Rectal smooth muscle tissue (tissue), 1 donor: Measurements from ENCODE around the gene PBX1.
"Not testable (repeated sequence)": the region's sequence is repeated elsewhere in the genome, so short reads cannot be mapped to it uniquely, and the experiment has no call there.

Source experiments
- H3K27ac ChIP-seq: one replicate; pipeline ENCODE4 v1.7.0; 2013; ENCODE audit warnings: low read depth, low read length, inconsistent platforms
- H3K27me3 ChIP-seq: one replicate; pipeline ENCODE4 v1.7.0; 2013; ENCODE audit warnings: low read length; ENCODE audit not compliant: control insufficient read depth, insufficient read depth
- H3K36me3 ChIP-seq: one replicate; pipeline ENCODE4 v1.7.0; 2013; ENCODE audit warnings: low read length; ENCODE audit not compliant: control insufficient read depth, insufficient read depth
- H3K4me1 ChIP-seq: one replicate; pipeline ENCODE4 v1.7.0; 2013; ENCODE audit warnings: low read length; ENCODE audit not compliant: control insufficient read depth, insufficient read depth
- H3K4me3 ChIP-seq: one replicate; pipeline ENCODE4 v1.7.0; 2013; ENCODE audit warnings: low read length
- H3K9ac ChIP-seq: one replicate; pipeline ENCODE4 v1.7.0; 2013; ENCODE audit warnings: low read length

PBX1 gene

GRCh38 chr1:164644268-164644667 is 85.3 kb downstream of the PBX1 start:
- H3K27ac ChIP-seq = no peak overlapping the region
- H3K36me3 ChIP-seq = no peaks in the 10 kb centered on the region
- no peaks in the 10 kb centered on the region for H3K27me3 ChIP-seq
- H3K4me3 ChIP-seq = no peak overlapping the region
- H3K9ac ChIP-seq = no peak overlapping the region
- peaks cover 35% of the 10 kb centered on the region for H3K4me1 ChIP-seq

GRCh38 chr1:164644774-164645644 is 86.0 kb downstream of the PBX1 start:
- peak overlapping the region; percentile 5 for H3K27ac ChIP-seq
- H3K9ac ChIP-seq = no peak overlapping the region
- H3K4me1 ChIP-seq = peaks cover 38% of the 10 kb centered on the region
- H3K27me3 ChIP-seq = no peaks in the 10 kb centered on the region
- no peak overlapping the region for H3K4me3 ChIP-seq
- no peaks in the 10 kb centered on the region for H3K36me3 ChIP-seq

- Histone ChIP-seq H3K27me3 (no peaks in the 10 kb centered on the region), H3K36me3 (no peaks in the 10 kb centered on the region), H3K27ac (no peak overlapping the region), H3K4me1 (peaks cover 43% of the 10 kb centered on the region), H3K9ac (no peak overlapping the region), H3K4me3 (no peak overlapping the region)
Measured at GRCh38 chr1:164645921-164646320, 86.9 kb downstream of the PBX1 start.

GRCh38 chr1:164647211-164647610 is 88.2 kb downstream of the PBX1 start:
- no peaks in the 10 kb centered on the region for H3K27me3 ChIP-seq
- H3K36me3 ChIP-seq = no peaks in the 10 kb centered on the region
- no peak overlapping the region for H3K9ac ChIP-seq
- H3K4me3 ChIP-seq = no peak overlapping the region
- H3K4me1 ChIP-seq = peaks cover 43% of the 10 kb centered on the region
- H3K27ac ChIP-seq = peak overlapping the region; percentile 8

GRCh38 chr1:164648636-164649035 is 89.7 kb downstream of the PBX1 start:
- Histone ChIP-seq H3K4me1 (peaks cover 43% of the 10 kb centered on the region), H3K27ac (no peak overlapping the region), H3K9ac (no peak overlapping the region), H3K36me3 (no peaks in the 10 kb centered on the region), H3K27me3 (no peaks in the 10 kb centered on the region), H3K4me3 (no peak overlapping the region)

GRCh38 chr1:164649146-164649545 is 90.2 kb downstream of the PBX1 start:
- no peak overlapping the region for H3K4me3 ChIP-seq
- no peak overlapping the region for H3K27ac ChIP-seq
- H3K4me1 ChIP-seq = peaks cover 43% of the 10 kb centered on the region
- no peaks in the 10 kb centered on the region for H3K27me3 ChIP-seq
- H3K36me3 ChIP-seq = no peaks in the 10 kb centered on the region
- H3K9ac ChIP-seq = no peak overlapping the region

GRCh38 chr1:164650531-164650930 is 91.5 kb downstream of the PBX1 start:
- Histone ChIP-seq H3K27me3 (no peaks in the 10 kb centered on the region), H3K9ac (no peak overlapping the region), H3K4me1 (peaks cover 38% of the 10 kb centered on the region), H3K36me3 (no peaks in the 10 kb centered on the region), H3K4me3 (no peak overlapping the region), H3K27ac (peak overlapping the region; percentile 3)

- peak overlapping the region; percentile 6 for H3K27ac ChIP-seq
- no peaks in the 10 kb centered on the region for H3K36me3 ChIP-seq
- no peak overlapping the region for H3K9ac ChIP-seq
- H3K27me3 ChIP-seq = no peaks in the 10 kb centered on the region
- H3K4me1 ChIP-seq = peaks cover 38% of the 10 kb centered on the region
- H3K4me3 ChIP-seq = peak overlapping the region; percentile 9
Measured at GRCh38 chr1:164651351-164651951, 92.5 kb downstream of the PBX1 start.

GRCh38 chr1:164652969-164653368 is 94.0 kb downstream of the PBX1 start:
- H3K27ac ChIP-seq, H3K9ac ChIP-seq, H3K4me3 ChIP-seq, H3K27me3 ChIP-seq, H3K36me3 ChIP-seq: not testable (repeated sequence)
- H3K4me1 ChIP-seq = peaks cover 27% of the 10 kb centered on the region

GRCh38 chr1:164653705-164654104 is 94.7 kb downstream of the PBX1 start:
- Histone ChIP-seq H3K4me1 (peaks cover 20% of the 10 kb centered on the region), H3K9ac (no peak overlapping the region), H3K4me3 (no peak overlapping the region), H3K27me3 (no peaks in the 10 kb centered on the region), H3K36me3 (no peaks in the 10 kb centered on the region), H3K27ac (no peak overlapping the region)

GRCh38 chr1:164654200-164654599 is 95.2 kb downstream of the PBX1 start:
- no peak overlapping the region for H3K27ac ChIP-seq

GRCh38 chr1:164658864-164659263 is 99.9 kb downstream of the PBX1 start:
- no peaks in the 10 kb centered on the region for H3K36me3 ChIP-seq
- H3K4me3 ChIP-seq = no peak overlapping the region
- H3K27me3 ChIP-seq = no peaks in the 10 kb centered on the region
- H3K9ac ChIP-seq = no peak overlapping the region
- no peaks in the 10 kb centered on the region for H3K4me1 ChIP-seq
- no peak overlapping the region for H3K27ac ChIP-seq

More at GRCh38 chr1:164654200-164654599, 95.2 kb downstream of the PBX1 start:
- Histone ChIP-seq H3K4me3 (no peak overlapping the region), H3K9ac (no peak overlapping the region), H3K27me3 (no peaks in the 10 kb centered on the region), H3K4me1 (peaks cover 16% of the 10 kb centered on the region), H3K36me3 (no peaks in the 10 kb centered on the region)
